NCI-H446 treated with DMSO at 0.1 percent for 48 hours (cell line): Measurements from ENCODE around the gene PEF1.

Experiments
- DNase-seq: peaks from one replicate; lab custom pipeline; 2025; lab: John Stamatoyannopoulos, UW

Gene PEF1

GRCh38 chr1:31627930-31628559, 16.6 kb downstream of the PEF1 start:
- DNase-seq: peak; percentile 96

- peak; percentile 78 for DNase-seq
Observed at GRCh38 chr1:31627301-31627929, 17.3 kb downstream of the PEF1 start.

GRCh38 chr1:31626223-31627207, 18.2 kb downstream of the PEF1 start:
- peak; percentile 52 for DNase-seq

- DNase-seq: no peak
Observed at GRCh38 chr1:31625561-31626222, 19.0 kb downstream of the PEF1 start.

GRCh38 chr1:31624731-31625514, 19.8 kb downstream of the PEF1 start:
- no peak for DNase-seq

GRCh38 chr1:31624309-31624708, 20.4 kb downstream of the PEF1 start:
- DNase-seq: no peak

GRCh38 chr1:31623365-31623764, 21.3 kb downstream of the PEF1 start:
- no peak for DNase-seq

- no peak for DNase-seq
Observed at GRCh38 chr1:31621847-31622730, 22.6 kb downstream of the PEF1 start.

- no peak for DNase-seq
Observed at GRCh38 chr1:31621498-31621820, 23.2 kb downstream of the PEF1 start.

GRCh38 chr1:31620631-31621497, 23.8 kb downstream of the PEF1 start:
- no peak for DNase-seq

GRCh38 chr1:31618916-31619846, 25.5 kb downstream of the PEF1 start:
- DNase-seq: no peak

GRCh38 chr1:31617916-31618746, 26.5 kb downstream of the PEF1 start:
- no peak for DNase-seq

- DNase-seq: no peak
Observed at GRCh38 chr1:31617218-31617915, 27.3 kb downstream of the PEF1 start, which contains the start of gene HCRTR1. Gene HCRTR1, plus strand, starts transcription at chr1:31617689. Its CDS starts 1,504 bp downstream, at chr1:31619193.

GRCh38 chr1:31615939-31616338, 28.7 kb downstream of the PEF1 start:
- DNase-seq: no peak

- no peak for DNase-seq
Observed at GRCh38 chr1:31615414-31615813, 29.3 kb downstream of the PEF1 start.

- no peak for DNase-seq
Observed at GRCh38 chr1:31614414-31615005, 30.2 kb downstream of the PEF1 start.
